Spleen (tissue), 11 donors: Measurements from ENCODE around the gene GUK1. TPM values are rescaled to one million over a fixed set of nuclear protein-coding genes. Genes with fewer than 3 reads are reported as not detected.
"Not testable (repeated sequence)": the region's sequence is repeated elsewhere in the genome, so short reads cannot be mapped to it uniquely, and the experiment has no call there.

Source experiments
- DNase-seq: peaks from one replicate; pipeline ENCODE4 v3.0.0-alpha.2; 2020
- H3K27ac ChIP-seq, 8 donors: fragments of 200-600 bp; sonication (generic) in 7 of 8; 1 replicate in 4 of 8; 2 replicates in 4 of 8; pipeline versions ENCODE4 v1.5.0 to v1.8.0; 2016 to 2021; ENCODE audit warnings: inconsistent platforms in 4 of 8, mild to moderate bottlenecking in 4 of 8, moderate library complexity in 1 of 8
- H3K27me3 ChIP-seq, 7 donors: fragments of 200-600 bp; sonication (generic) in 6 of 7; replicated peaks in 1 of 7; 1 replicate in 4 of 7; 2 replicates in 3 of 7; pipeline versions ENCODE4 v1.5.0 to v1.8.0; 2016 to 2021; ENCODE audit warnings: inconsistent platforms in 3 of 7, mild to moderate bottlenecking in 1 of 7
- H3K36me3 ChIP-seq, 6 donors: fragments of 200-600 bp; sonication (generic) in 5 of 6; 1 replicate in 4 of 6; 2 replicates in 2 of 6; pipeline versions ENCODE4 v1.5.0 to v1.8.0; 2016 to 2021; ENCODE audit warnings: inconsistent platforms in 2 of 6
- H3K4me1 ChIP-seq, 6 donors: fragments of 200-600 bp; sonication (generic) in 5 of 6; 1 replicate in 3 of 6; 2 replicates in 3 of 6; pipeline versions ENCODE4 v1.5.0 to v1.8.0; 2016 to 2021; ENCODE audit warnings: inconsistent platforms in 3 of 6
- H3K4me3 ChIP-seq, 8 donors: fragments of 200-600 bp; sonication (generic) in 7 of 8; 1 replicate in 4 of 8; 2 replicates in 4 of 8; pipeline versions ENCODE4 v1.5.0 to v1.8.0; 2016 to 2021; ENCODE audit warnings: inconsistent platforms in 4 of 8, mild to moderate bottlenecking in 4 of 8, moderate library complexity in 2 of 8
- H3K9me3 ChIP-seq, 8 donors: fragments of 200-600 bp; sonication (generic) in 7 of 8; 1 replicate in 4 of 8; 2 replicates in 4 of 8; pipeline versions ENCODE4 v1.5.0 to v1.8.0; 2016 to 2021; ENCODE audit warnings: inconsistent platforms in 4 of 8
- CTCF ChIP-seq, 11 experiments: fragments of 200-600 bp in 7 of 11; fragments of 450-650 bp in 4 of 11; sonication (generic) in 4 of 11; IDR thresholded peaks in 8 of 11; conservative IDR thresholded peaks in 3 of 11; 1 replicate in 7 of 11; 2 replicates in 4 of 11; pipeline versions ENCODE4 v1.4.0 to v1.8.0; 2016 to 2021; ENCODE audit warnings: antibody characterized with exemption in 11 of 11, inconsistent platforms in 4 of 11, mild to moderate bottlenecking in 1 of 11
- POLR2A ChIP-seq, 3 donors: fragments of 450-650 bp; IDR thresholded peaks; one replicate each; pipeline ENCODE4 v1.5.1; 2017; ENCODE audit warnings: antibody characterized with exemption in 3 of 3, mild to moderate bottlenecking in 1 of 3
- POLR2AphosphoS5 ChIP-seq, 3 donors: sonication (generic); formaldehyde crosslinking; IDR thresholded peaks; one replicate each; pipeline ENCODE4 v1.5.1; 2017; ENCODE audit warnings: antibody characterized with exemption in 3 of 3
- WGBS, 5 donors: extraction: QIAGEN DNeasy Blood & Tissue Kit in 3 of 5; methylation state at CpG; one replicate each; pipeline versions ENCODE4 v1.1.5 to v1.1.7; 2013 to 2018; 5-methylcytosine and 5-hydroxymethylcytosine counted together
- intact Hi-C: fragments of 100-400 bp; cut with DNase I; formaldehyde crosslinking; loops from one replicate; pipeline ENCODE4 v1.15.0; 2023; ENCODE audit warnings: low total_unique reads
- polyA plus RNA-seq, 3 donors: library from polyadenylated mRNA; stranded (reverse); fragments of 200-250 nt; gene quantifications; one replicate each; pipeline ENCODE4 v1.2.1, GENCODE V29; 2013
- total RNA-seq, 7 donors: library from RNA; depleted of rRNA in 3 of 7; stranded (reverse); fragments of >200 nt in 3 of 7; fragmentation: NEBNext Ultra II Directional in 4 of 7; extraction: Animal tissue kit (Norgen Biotek cat#: 25700) in 4 of 7; gene quantifications; one replicate each; pipeline versions ENCODE4 v1.1.0 to v1.2.1, GENCODE V29; 2016 to 2021
- donor health status: healthy with polysubstance abuse.
- donor health status: DM: no; HTN: no; CAD: no; lungs with moderate emphysema.
- donor health status: DM: no; HTN: no; CAD: no.
- donor health status: Bipolar disorder and iron deficiency.
- donor health status: healthy.
- donor health status: DM: no; HTN: no; CAD: no.
- donor health status: DM: yes; HTN: yes; CAD: no.

Gene GUK1
- total and polyA plus RNA-seq, 10 donors: 167 to 499 (median 199) TPM

DNA sequence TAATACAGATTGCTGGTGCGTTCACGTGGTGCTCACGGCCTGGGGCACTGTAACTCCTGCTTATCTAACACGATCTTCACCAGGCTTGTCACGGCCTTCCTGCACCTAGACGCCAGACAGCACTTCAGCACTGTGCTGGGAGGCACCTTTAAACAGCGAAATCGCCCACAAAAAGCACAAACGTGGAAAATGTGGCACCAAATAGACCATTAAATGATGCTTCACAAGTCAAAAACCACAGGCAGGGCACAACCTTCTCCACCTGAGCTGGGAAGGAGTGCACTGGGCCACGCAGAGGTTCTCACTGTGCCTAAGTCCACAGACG, 45.5 kb downstream of the GUK1 start:
- no peak overlapping the region for H3K4me3 ChIP-seq
- TF ChIP-seq CTCF (IDR thresholded peaks at IDR 0.05 in 8 of 11, conservative IDR thresholded peaks at IDR 0.05 in 3 of 11): no peak
- TF ChIP-seq POLR2AphosphoS5 (IDR thresholded peaks at IDR 0.05): peak in 1 of 3 donors; percentile 10
- peak overlapping the region in 2 of 8 donors; percentile 33 to 53 for H3K27ac ChIP-seq
- no peaks in the 10 kb centered on the region for H3K27me3 ChIP-seq
- intact Hi-C loops: no loop called here
- DNase-seq: peak; percentile 68
- peaks cover 0 to 3% (median 0%) of the 10 kb centered on the region in 6 donors for H3K36me3 ChIP-seq
- H3K4me1 ChIP-seq: peaks cover 0 to 8% (median 3%) of the 10 kb centered on the region in 6 donors
- peaks cover 0 to 8% (median 0%) of the 10 kb centered on the region in 8 donors for H3K9me3 ChIP-seq
- 69 to 83% (median 77%) methylated on average over 11 of the region's 11 CpGs for WGBS, 5 donors

DNA sequence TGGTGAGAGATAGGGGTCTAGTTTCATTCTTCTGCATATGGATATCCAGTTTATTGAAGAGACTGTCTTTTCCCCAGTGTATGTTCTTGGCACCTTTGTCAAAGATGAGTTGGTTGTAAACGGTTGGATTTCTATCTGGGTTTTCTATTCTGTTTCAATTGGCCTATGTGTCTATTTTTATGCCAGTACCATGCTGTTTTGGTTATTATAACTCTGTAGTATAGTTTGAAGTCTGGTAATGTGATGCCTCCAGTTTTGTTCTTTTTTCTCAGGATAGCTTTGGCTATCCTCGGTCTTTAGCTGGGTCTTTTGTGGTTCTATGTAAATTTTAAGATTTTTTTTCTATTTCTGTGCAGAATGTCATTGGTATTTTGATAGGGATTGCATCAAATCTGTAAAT, 48.2 kb downstream of the GUK1 start:
- intact Hi-C loops, DNase-seq, H3K27ac ChIP-seq, H3K9me3 ChIP-seq, H3K36me3 ChIP-seq, H3K27me3 ChIP-seq, H3K4me3 ChIP-seq: not testable (repeated sequence)
- H3K4me1 ChIP-seq: peaks cover 0 to 12% (median 6%) of the 10 kb centered on the region in 6 donors
- WGBS, 5 donors: 77 to 93% (median 85%) methylated on average over 2 of the region's 2 CpGs

GRCh38 chr1:228190182-228190581, 50.1 kb downstream of the GUK1 start:
- 89 to 95% (median 93%) methylated on average over 13 to 14 of the region's 14 CpGs for WGBS, 5 donors
- Histone ChIP-seq H3K36me3 (peaks cover 0 to 5% (median 0%) of the 10 kb centered on the region in 6 donors), H3K4me3 (no peak overlapping the region), H3K4me1 (peaks cover 0 to 12% (median 6%) of the 10 kb centered on the region in 6 donors), H3K9me3 (peaks cover 0 to 8% (median 0%) of the 10 kb centered on the region in 8 donors), H3K27me3 (no peaks in the 10 kb centered on the region), H3K27ac (no peak overlapping the region)
- peak; percentile 40 for DNase-seq
- intact Hi-C loops: no loop called here
- TF ChIP-seq POLR2AphosphoS5 (IDR thresholded peaks at IDR 0.05) (no peak), CTCF (IDR thresholded peaks at IDR 0.05 in 8 of 11, conservative IDR thresholded peaks at IDR 0.05 in 3 of 11) (no peak), POLR2A (IDR thresholded peaks at IDR 0.05) (no peak)

- intact Hi-C loops: no loop called here
- no peak overlapping the region for H3K4me3 ChIP-seq
- peaks cover 0 to 5% (median 0%) of the 10 kb centered on the region in 6 donors for H3K36me3 ChIP-seq
- WGBS, 5 donors: 85 to 97% (median 93%) methylated on average over 5 of the region's 5 CpGs
- peaks cover 0 to 12% (median 5%) of the 10 kb centered on the region in 6 donors for H3K4me1 ChIP-seq
- H3K27me3 ChIP-seq: no peaks in the 10 kb centered on the region
- no peak overlapping the region for H3K27ac ChIP-seq
- peaks cover 0 to 8% (median 0%) of the 10 kb centered on the region in 8 donors for H3K9me3 ChIP-seq
- no peak for DNase-seq
- TF ChIP-seq POLR2A (IDR thresholded peaks at IDR 0.05): no peak
- TF ChIP-seq CTCF (IDR thresholded peaks at IDR 0.05 in 8 of 11, conservative IDR thresholded peaks at IDR 0.05 in 3 of 11): no peak
- no peak for TF ChIP-seq POLR2AphosphoS5 (IDR thresholded peaks at IDR 0.05)
Measured at GRCh38 chr1:228190778-228191177, 50.7 kb downstream of the GUK1 start.

GRCh38 chr1:228194436-228194835, 54.4 kb downstream of the GUK1 start:
- Histone ChIP-seq H3K27me3 (no peaks in the 10 kb centered on the region), H3K36me3 (peaks cover 0 to 5% (median 0%) of the 10 kb centered on the region in 6 donors), H3K4me1 (peaks cover 0 to 12% (median 0%) of the 10 kb centered on the region in 6 donors), H3K4me3 (no peak overlapping the region), H3K27ac (no peak overlapping the region), H3K9me3 (peaks cover 7 to 14% (median 12%) of the 10 kb centered on the region in 8 donors)
- WGBS, 5 donors: 79 to 89% (median 86%) methylated on average over 3 of the region's 3 CpGs
- intact Hi-C loops: no loop called here
- TF ChIP-seq POLR2AphosphoS5 (IDR thresholded peaks at IDR 0.05) (no peak), POLR2A (IDR thresholded peaks at IDR 0.05) (no peak), CTCF (IDR thresholded peaks at IDR 0.05 in 8 of 11, conservative IDR thresholded peaks at IDR 0.05 in 3 of 11) (no peak)
- peak; percentile 16 for DNase-seq
